GM23248 (cell line): ENCODE data around the gene THY1. TPM values are rescaled to one million over a fixed set of nuclear protein-coding genes. Genes with fewer than 3 reads are reported as not detected.
"Not testable (repeated sequence)": the region's sequence is repeated elsewhere in the genome, so short reads cannot be mapped to it uniquely, and the experiment has no call there.

Source experiments
- DNase-seq: peaks from one replicate; pipeline ENCODE4 v3.0.0-alpha.2; 2015
- H2AFZ ChIP-seq: fragments of 200-600 bp; sonication (generic); 2 replicates; pipeline ENCODE4 v1.6.1; 2016; ENCODE audit warnings: antibody characterized with exemption
- H3F3A ChIP-seq: fragments of 200-600 bp; sonication (generic); 2 replicates; pipeline ENCODE4 v1.6.1; 2016; ENCODE audit warnings: mild to moderate bottlenecking, antibody characterized with exemption, mixed run types; ENCODE audit not compliant: insufficient read depth
- H3K27ac ChIP-seq: fragments of 200-600 bp; sonication (generic); 2 replicates; pipeline ENCODE4 v1.5.1; 2016; ENCODE audit warnings: mild to moderate bottlenecking
- H3K27me3 ChIP-seq: fragments of 200-600 bp; sonication (generic); replicated peaks from 2 replicates; pipeline ENCODE4 v1.6.1; 2016; ENCODE audit warnings: mild to moderate bottlenecking; ENCODE audit not compliant: insufficient read depth
- H3K36me3 ChIP-seq: fragments of 200-600 bp; sonication (generic); 2 replicates; pipeline ENCODE4 v1.6.1; 2016; ENCODE audit warnings: low read depth, mild to moderate bottlenecking
- H3K4me1 ChIP-seq: fragments of 200-600 bp; sonication (generic); 2 replicates; pipeline ENCODE4 v1.6.1; 2016; ENCODE audit warnings: mild to moderate bottlenecking; ENCODE audit not compliant: insufficient read depth
- H3K4me2 ChIP-seq: fragments of 200-600 bp; sonication (generic); one replicate; pipeline ENCODE4 v1.6.1; 2016; ENCODE audit warnings: mild to moderate bottlenecking; ENCODE audit not compliant: unreplicated experiment
- H3K4me3 ChIP-seq: fragments of 200-600 bp; sonication (generic); 2 replicates; pipeline ENCODE4 v1.5.1; 2016; ENCODE audit warnings: mild to moderate bottlenecking
- H3K79me2 ChIP-seq: fragments of 200-600 bp; sonication (generic); 2 replicates; pipeline ENCODE4 v1.6.1; 2016; ENCODE audit warnings: mild to moderate bottlenecking; ENCODE audit not compliant: insufficient read depth
- H3K9ac ChIP-seq: fragments of 200-600 bp; sonication (generic); 2 replicates; pipeline ENCODE4 v1.6.1; 2016; ENCODE audit warnings: mild to moderate bottlenecking
- H3K9me2 ChIP-seq: fragments of 200-600 bp; sonication (generic); 2 replicates; pipeline ENCODE4 v1.6.1; 2016; ENCODE audit warnings: mixed run types, mild to moderate bottlenecking, moderate library complexity; ENCODE audit not compliant: insufficient read depth
- H3K9me3 ChIP-seq: fragments of 200-600 bp; sonication (generic); one replicate; pipeline ENCODE4 v1.6.1; 2017; ENCODE audit warnings: low read depth
- H4K20me1 ChIP-seq: fragments of 200-600 bp; sonication (generic); 2 replicates; pipeline ENCODE4 v1.6.0; 2016; ENCODE audit not compliant: insufficient read depth
- EZH2 ChIP-seq: fragments of 200-600 bp; sonication (generic); IDR thresholded peaks from 2 replicates; pipeline ENCODE4 v1.6.1; 2018; ENCODE audit warnings: antibody characterized with exemption, mild to moderate bottlenecking; ENCODE audit not compliant: insufficient read depth, poor library complexity, severe bottlenecking
- EZH2phosphoT487 ChIP-seq: fragments of 200-600 bp; sonication (generic); IDR thresholded peaks from 2 replicates; pipeline ENCODE4 v1.6.1; 2018; ENCODE audit warnings: antibody characterized with exemption, moderate library complexity, mild to moderate bottlenecking, low read depth; ENCODE audit not compliant: insufficient read depth
- WGBS, 2 experiments: methylation state at CpG; one replicate each; pipeline ENCODE4 v1.1.6; 2015 to 2017; ENCODE audit warnings: low lambda C conversion rate in 2 of 2, low coverage in 1 of 2; ENCODE audit errors: missing lambda C conversion rate in 2 of 2; 5-methylcytosine and 5-hydroxymethylcytosine counted together
- in situ Hi-C: fragments of 300-500 bp; cut with MboI; formaldehyde crosslinking; loops from 2 replicates; pipeline ENCODE4 v1.15.0; 2020
- polyA plus RNA-seq: library from polyadenylated mRNA; unstranded; fragments of >200 nt; fragmentation: Nextera tagmentation; extraction: Ambion mirVana; gene quantifications from 2 replicates; pipeline ENCODE4 v1.2.1, GENCODE V29; 2016
- total RNA-seq: library from RNA; depleted of rRNA; stranded (reverse); fragments of >200 nt; shearing (Covaris generic); gene quantifications from 2 replicates; pipeline ENCODE4 v1.2.3, GENCODE V29; 2014

THY1 gene
- total and polyA plus RNA-seq, 2 experiments from 2014 or later, result 1,640 to 1,694 TPM

GRCh38 chr11:119414321-119414720 lies 8.7 kb downstream of the THY1 start:
- Histone ChIP-seq H3K4me1 (peaks cover 29% of the 10 kb centered on the region), H3K4me2 (no peak overlapping the region), H3K27me3 (no peaks in the 10 kb centered on the region), H2AFZ (no peak overlapping the region), H3K9me3 (no peaks in the 10 kb centered on the region), H4K20me1 (no peaks in the 10 kb centered on the region), H3K27ac (no peak overlapping the region), H3K9ac (no peak overlapping the region), H3K36me3 (peaks cover 6% of the 10 kb centered on the region; the same call in 1 of the 2 replicates), H3F3A (peaks cover 26% of the 10 kb centered on the region), H3K79me2 (peaks cover 6% of the 10 kb centered on the region; the same call in 1 of the 2 replicates), H3K9me2 (no peaks in the 10 kb centered on the region), H3K4me3 (no peak overlapping the region)
- no peak for TF ChIP-seq EZH2
- no peak for TF ChIP-seq EZH2phosphoT487
- in situ Hi-C loops, result no loop called here
- DNase-seq, result no peak
- WGBS, 2 experiments, result 96 to 100% methylated on average over 2 of the region's 2 CpGs

DNA sequence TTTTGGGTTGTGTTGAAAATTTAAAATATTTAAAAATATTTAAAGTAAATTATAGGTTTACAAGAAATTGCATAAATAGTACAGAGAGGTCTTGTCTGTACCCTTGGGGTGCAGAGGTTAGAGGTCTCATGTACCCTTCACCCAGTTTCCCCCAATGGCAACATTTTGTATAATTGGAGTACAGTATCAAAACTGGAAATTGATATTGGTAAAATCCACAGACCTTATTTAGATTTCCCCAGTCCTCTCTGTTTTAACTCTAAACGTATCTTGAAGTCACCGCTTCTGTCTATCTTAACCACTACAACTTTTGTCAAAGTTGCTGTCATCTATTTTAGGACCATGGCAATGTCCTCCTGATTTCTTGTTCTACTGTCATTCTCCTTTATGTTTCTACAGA lies 10.9 kb downstream of the THY1 start:
- in situ Hi-C loops, result no loop called here
- Histone ChIP-seq H3F3A (peaks cover 7% of the 10 kb centered on the region; the same call in 1 of the 2 replicates), H3K4me1 (peaks cover 8% of the 10 kb centered on the region), H2AFZ (no peak overlapping the region), H3K9me2 (no peaks in the 10 kb centered on the region), H3K4me2 (no peak overlapping the region), H3K27me3 (no peaks in the 10 kb centered on the region), H3K9me3 (no peaks in the 10 kb centered on the region), H3K27ac (no peak overlapping the region), H3K79me2 (no peaks in the 10 kb centered on the region), H3K4me3 (no peak overlapping the region), H4K20me1 (no peaks in the 10 kb centered on the region), H3K36me3 (no peaks in the 10 kb centered on the region), H3K9ac (no peak overlapping the region)
- no peak for TF ChIP-seq EZH2
- TF ChIP-seq EZH2phosphoT487, result no peak
- 90 to 92% methylated on average over 2 of the region's 2 CpGs for WGBS, 2 experiments
- DNase-seq, result no peak

- no peaks in the 10 kb centered on the region for H3K9me2 ChIP-seq
- H3K9ac ChIP-seq, result no peak overlapping the region
- no peaks in the 10 kb centered on the region for H3K27me3 ChIP-seq
- no peaks in the 10 kb centered on the region for H3K9me3 ChIP-seq
- no peaks in the 10 kb centered on the region for H4K20me1 ChIP-seq
- TF ChIP-seq EZH2phosphoT487, result no peak
- no peak for TF ChIP-seq EZH2
- DNase-seq, result no peak
- WGBS, 2 experiments, result 98 to 100% methylated on average over 1 of the region's 1 CpG
- H3K4me2 ChIP-seq, result no peak overlapping the region
- H3K79me2 ChIP-seq, result no peaks in the 10 kb centered on the region
- no peaks in the 10 kb centered on the region for H3K4me1 ChIP-seq
- H3K36me3 ChIP-seq, result no peaks in the 10 kb centered on the region
- no peak overlapping the region for H3K27ac ChIP-seq
- no peak overlapping the region for H2AFZ ChIP-seq
- no peaks in the 10 kb centered on the region for H3F3A ChIP-seq
- in situ Hi-C loops, result no loop called here
- H3K4me3 ChIP-seq, result no peak overlapping the region
These were observed 12.5 kb downstream of the THY1 start for GRCh38 chr11:119410501-119410900.

GRCh38 chr11:119409731-119410130 lies 13.2 kb downstream of the THY1 start:
- Histone ChIP-seq H3K9ac (no peak overlapping the region), H3F3A (no peaks in the 10 kb centered on the region), H3K9me2 (no peaks in the 10 kb centered on the region), H3K4me2 (no peak overlapping the region), H4K20me1 (no peaks in the 10 kb centered on the region), H3K27me3 (no peaks in the 10 kb centered on the region), H3K9me3 (no peaks in the 10 kb centered on the region), H3K27ac (no peak overlapping the region), H3K36me3 (no peaks in the 10 kb centered on the region), H3K4me3 (no peak overlapping the region), H2AFZ (no peak overlapping the region), H3K79me2 (no peaks in the 10 kb centered on the region), H3K4me1 (peaks cover 3% of the 10 kb centered on the region; the same call in 1 of the 2 replicates)
- DNase-seq, result no peak
- TF ChIP-seq EZH2phosphoT487, result no peak
- TF ChIP-seq EZH2, result no peak
- 21 to 35% methylated on average over 1 of the region's 1 CpG for WGBS, 2 experiments
- in situ Hi-C loops, result no loop called here

GRCh38 chr11:119406005-119406404 lies 17.0 kb downstream of the THY1 start:
- in situ Hi-C loops, result no loop called here
- Histone ChIP-seq H4K20me1 (no peaks in the 10 kb centered on the region), H3K4me2 (no peak overlapping the region), H3K36me3 (no peaks in the 10 kb centered on the region), H3K27ac (no peak overlapping the region), H3K9me2 (no peaks in the 10 kb centered on the region), H3K4me3 (no peak overlapping the region), H3K4me1 (peaks cover 3% of the 10 kb centered on the region; the same call in 1 of the 2 replicates), H3K79me2 (no peaks in the 10 kb centered on the region), H3F3A (no peaks in the 10 kb centered on the region; the same call in 1 of the 2 replicates), H3K9me3 (no peaks in the 10 kb centered on the region), H3K27me3 (no peaks in the 10 kb centered on the region), H3K9ac (no peak overlapping the region), H2AFZ (no peak overlapping the region)
- DNase-seq, result peak; percentile 52
- WGBS, 2 experiments, result 75 to 78% methylated on average over 3 of the region's 3 CpGs
- TF ChIP-seq EZH2phosphoT487, result no peak
- no peak for TF ChIP-seq EZH2

DNA sequence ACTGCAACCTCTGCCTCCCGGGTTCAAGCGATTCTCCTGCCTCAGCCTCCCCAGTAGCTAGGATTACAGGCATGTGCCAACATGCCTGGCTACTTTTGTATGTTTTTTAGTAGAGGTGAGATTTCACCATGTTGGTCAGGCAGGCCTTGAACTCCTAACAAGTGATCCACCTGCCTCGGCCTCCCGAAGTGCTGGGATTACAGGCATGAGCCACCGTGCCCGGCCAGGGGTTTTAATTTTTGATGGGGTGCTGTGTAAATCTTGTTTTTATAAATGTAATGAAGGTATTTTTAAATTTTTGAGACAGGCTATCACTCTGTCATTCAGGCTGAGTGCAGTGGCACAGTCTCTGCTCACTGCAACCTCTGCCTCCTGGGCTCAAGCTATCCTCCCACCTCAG lies 17.5 kb downstream of the THY1 start:
- H3K4me2 ChIP-seq, result peak overlapping the region; percentile 11
- H3F3A ChIP-seq, H3K9me2 ChIP-seq, H3K4me1 ChIP-seq, H3K27ac ChIP-seq, in situ Hi-C loops, H3K9me3 ChIP-seq, H3K36me3 ChIP-seq, H3K79me2 ChIP-seq, H3K27me3 ChIP-seq, H3K9ac ChIP-seq, H3K4me3 ChIP-seq, H4K20me1 ChIP-seq, DNase-seq, H2AFZ ChIP-seq: not testable (repeated sequence)
- WGBS, 2 experiments, result 95% methylated on average over 6 of the region's 6 CpGs
